Fibroblast of lung (primary cell): ENCODE measurements around the gene MEI4.

Experiments
- CTCF ChIP-seq, 2 donors: IDR thresholded peaks in 1 of 2; conservative IDR thresholded peaks in 1 of 2; 1 replicate in 1 of 2; 2 replicates in 1 of 2; pipeline ENCODE4 v1.5.1; 2011 to 2012; ENCODE audit warnings: low read length in 2 of 2, control low read depth in 1 of 2, inconsistent platforms in 1 of 2, low read depth in 1 of 2, mild to moderate bottlenecking in 1 of 2
- EZH2 ChIP-seq: IDR thresholded peaks from 2 replicates; pipeline ENCODE4 v1.5.1; 2012; ENCODE audit warnings: low read length, control low read depth, mild to moderate bottlenecking; ENCODE audit errors: missing control alignments

- TF ChIP-seq CTCF (conservative IDR thresholded peaks at IDR 0.05 in 1 of 2, IDR thresholded peaks at IDR 0.05 in 1 of 2; ENCODE audit: low read depth in 1 of 2, low read length in 2 of 2) (no peak), EZH2 (no peak)
Observed at GRCh38 chr6:77715588-77715987, 62.7 kb downstream of the MEI4 start.
